PFSK-1 (cell line): Measurements from ENCODE around the gene GTPBP3.

ENCODE experiments used
- FOXP2 ChIP-seq: optimal IDR thresholded peaks from 2 replicates; pipeline ENCODE3; 2011; ENCODE audit warnings: borderline replicate concordance, control low read depth, inconsistent platforms; ENCODE audit not compliant: insufficient read depth; ENCODE audit errors: extremely low read length, extremely low read depth
- POLR2AphosphoS5 ChIP-seq: IDR thresholded peaks from 2 replicates; pipeline ENCODE4 v1.6.1; 2012; ENCODE audit warnings: low read depth, mild to moderate bottlenecking, control low read depth, low read length, moderate library complexity
- SIN3A ChIP-seq: IDR thresholded peaks from 2 replicates; pipeline ENCODE4 v1.6.1; 2012; ENCODE audit warnings: mild to moderate bottlenecking, low read length, moderate library complexity, borderline replicate concordance; ENCODE audit not compliant: insufficient read depth
- TAF1 ChIP-seq: IDR thresholded peaks from 2 replicates; pipeline ENCODE4 v1.6.1; 2012; ENCODE audit warnings: low read length, control low read depth, borderline replicate concordance; ENCODE audit not compliant: insufficient read depth
- TF ChIP-seq, protein P1 (sequence below), 2 experiments: IDR thresholded peaks; 2 replicates each; pipeline versions ENCODE4 v1.6.1 to v1.8.0; 2011 to 2012; ENCODE audit warnings: low read depth in 2 of 2, low read length in 2 of 2, control low read depth in 1 of 2, inconsistent platforms in 1 of 2, mild to moderate bottlenecking in 1 of 2, moderate library complexity in 1 of 2; ENCODE audit not compliant: insufficient read depth in 1 of 2

GTPBP3 gene

DNA sequence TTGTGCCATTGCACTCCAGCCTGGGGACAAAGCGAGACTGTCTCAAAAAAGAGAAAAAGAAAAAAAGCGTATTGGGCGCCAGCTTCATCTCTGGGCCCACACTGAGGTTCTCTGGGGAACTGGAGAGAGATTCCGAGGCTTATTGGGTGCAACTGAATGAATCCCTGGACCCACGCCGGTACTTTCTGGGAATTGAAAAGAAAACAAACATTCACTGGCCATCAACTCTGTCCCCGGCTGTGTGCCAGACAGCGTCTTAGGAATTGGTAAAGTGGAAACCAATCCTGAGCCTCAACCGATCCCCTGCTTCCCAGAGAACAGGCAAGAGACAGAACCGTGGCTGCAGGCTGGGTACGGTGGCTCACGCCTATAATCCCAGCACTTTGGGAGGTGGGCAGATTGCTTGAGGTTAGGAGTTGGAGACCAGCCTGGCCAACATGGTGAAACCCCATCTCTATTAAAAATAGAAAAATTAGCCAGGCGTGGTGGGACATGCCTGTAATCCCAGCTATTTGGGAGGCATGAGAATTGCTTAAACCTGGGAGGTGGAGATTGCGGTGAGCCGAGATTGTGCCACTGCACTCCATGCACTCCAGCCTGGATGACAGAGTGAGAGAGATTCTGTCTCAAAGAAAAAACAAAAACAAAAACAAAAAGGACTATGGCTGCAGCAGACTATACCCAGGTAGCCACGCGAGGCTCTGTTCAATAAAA is 11.3 kb upstream of the GTPBP3 start:
- TF ChIP-seq, protein P1, sequence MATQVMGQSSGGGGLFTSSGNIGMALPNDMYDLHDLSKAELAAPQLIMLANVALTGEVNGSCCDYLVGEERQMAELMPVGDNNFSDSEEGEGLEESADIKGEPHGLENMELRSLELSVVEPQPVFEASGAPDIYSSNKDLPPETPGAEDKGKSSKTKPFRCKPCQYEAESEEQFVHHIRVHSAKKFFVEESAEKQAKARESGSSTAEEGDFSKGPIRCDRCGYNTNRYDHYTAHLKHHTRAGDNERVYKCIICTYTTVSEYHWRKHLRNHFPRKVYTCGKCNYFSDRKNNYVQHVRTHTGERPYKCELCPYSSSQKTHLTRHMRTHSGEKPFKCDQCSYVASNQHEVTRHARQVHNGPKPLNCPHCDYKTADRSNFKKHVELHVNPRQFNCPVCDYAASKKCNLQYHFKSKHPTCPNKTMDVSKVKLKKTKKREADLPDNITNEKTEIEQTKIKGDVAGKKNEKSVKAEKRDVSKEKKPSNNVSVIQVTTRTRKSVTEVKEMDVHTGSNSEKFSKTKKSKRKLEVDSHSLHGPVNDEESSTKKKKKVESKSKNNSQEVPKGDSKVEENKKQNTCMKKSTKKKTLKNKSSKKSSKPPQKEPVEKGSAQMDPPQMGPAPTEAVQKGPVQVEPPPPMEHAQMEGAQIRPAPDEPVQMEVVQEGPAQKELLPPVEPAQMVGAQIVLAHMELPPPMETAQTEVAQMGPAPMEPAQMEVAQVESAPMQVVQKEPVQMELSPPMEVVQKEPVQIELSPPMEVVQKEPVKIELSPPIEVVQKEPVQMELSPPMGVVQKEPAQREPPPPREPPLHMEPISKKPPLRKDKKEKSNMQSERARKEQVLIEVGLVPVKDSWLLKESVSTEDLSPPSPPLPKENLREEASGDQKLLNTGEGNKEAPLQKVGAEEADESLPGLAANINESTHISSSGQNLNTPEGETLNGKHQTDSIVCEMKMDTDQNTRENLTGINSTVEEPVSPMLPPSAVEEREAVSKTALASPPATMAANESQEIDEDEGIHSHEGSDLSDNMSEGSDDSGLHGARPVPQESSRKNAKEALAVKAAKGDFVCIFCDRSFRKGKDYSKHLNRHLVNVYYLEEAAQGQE (IDR thresholded peaks at IDR 0.05; ENCODE audit: insufficient read depth in 1 of 2, low read depth in 2 of 2, low read length in 2 of 2): no peak
- TF ChIP-seq FOXP2: no peak
- no peak for TF ChIP-seq SIN3A
- no peak for TF ChIP-seq POLR2AphosphoS5
- TF ChIP-seq TAF1: no peak

- TF ChIP-seq, protein P1 (IDR thresholded peaks at IDR 0.05; ENCODE audit: insufficient read depth in 1 of 2, low read depth in 2 of 2, low read length in 2 of 2): no peak
Measured at GRCh38 chr19:17326595-17326966, 10.8 kb upstream of the GTPBP3 start.

DNA sequence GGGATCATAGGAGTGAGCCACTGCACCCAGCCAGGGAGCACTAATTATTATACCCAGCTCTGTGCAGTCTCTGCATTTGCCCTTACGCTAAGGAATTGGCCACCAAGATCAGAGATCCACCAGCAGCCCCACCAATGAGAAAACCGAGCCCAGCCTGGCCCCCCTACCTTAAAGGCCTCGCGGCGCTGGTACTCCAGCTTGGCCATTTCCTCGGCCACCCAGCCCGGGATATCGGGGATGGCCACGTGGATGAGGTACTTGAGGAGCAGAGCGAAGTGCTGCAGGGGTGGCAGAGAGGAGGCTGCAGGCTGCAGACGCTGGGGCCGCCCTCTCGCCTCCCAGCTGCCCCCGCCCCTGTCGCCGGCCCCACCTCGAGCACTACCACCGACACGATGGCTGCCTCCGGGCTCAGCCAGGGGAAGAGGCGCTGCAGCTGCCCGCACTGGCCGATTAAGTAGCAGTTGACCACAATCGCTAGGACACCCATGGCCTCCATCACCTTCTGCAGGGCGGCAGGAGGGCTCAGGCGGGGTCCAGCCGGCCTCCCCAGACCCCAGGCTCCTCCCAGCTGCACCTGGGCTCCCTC is 10.2 kb upstream of the GTPBP3 start:
- no peak for TF ChIP-seq POLR2AphosphoS5
- TF ChIP-seq FOXP2: no peak
- no peak for TF ChIP-seq TAF1
- TF ChIP-seq SIN3A: no peak
- TF ChIP-seq, protein P1 (IDR thresholded peaks at IDR 0.05; ENCODE audit: insufficient read depth in 1 of 2, low read depth in 2 of 2, low read length in 2 of 2): no peak

DNA sequence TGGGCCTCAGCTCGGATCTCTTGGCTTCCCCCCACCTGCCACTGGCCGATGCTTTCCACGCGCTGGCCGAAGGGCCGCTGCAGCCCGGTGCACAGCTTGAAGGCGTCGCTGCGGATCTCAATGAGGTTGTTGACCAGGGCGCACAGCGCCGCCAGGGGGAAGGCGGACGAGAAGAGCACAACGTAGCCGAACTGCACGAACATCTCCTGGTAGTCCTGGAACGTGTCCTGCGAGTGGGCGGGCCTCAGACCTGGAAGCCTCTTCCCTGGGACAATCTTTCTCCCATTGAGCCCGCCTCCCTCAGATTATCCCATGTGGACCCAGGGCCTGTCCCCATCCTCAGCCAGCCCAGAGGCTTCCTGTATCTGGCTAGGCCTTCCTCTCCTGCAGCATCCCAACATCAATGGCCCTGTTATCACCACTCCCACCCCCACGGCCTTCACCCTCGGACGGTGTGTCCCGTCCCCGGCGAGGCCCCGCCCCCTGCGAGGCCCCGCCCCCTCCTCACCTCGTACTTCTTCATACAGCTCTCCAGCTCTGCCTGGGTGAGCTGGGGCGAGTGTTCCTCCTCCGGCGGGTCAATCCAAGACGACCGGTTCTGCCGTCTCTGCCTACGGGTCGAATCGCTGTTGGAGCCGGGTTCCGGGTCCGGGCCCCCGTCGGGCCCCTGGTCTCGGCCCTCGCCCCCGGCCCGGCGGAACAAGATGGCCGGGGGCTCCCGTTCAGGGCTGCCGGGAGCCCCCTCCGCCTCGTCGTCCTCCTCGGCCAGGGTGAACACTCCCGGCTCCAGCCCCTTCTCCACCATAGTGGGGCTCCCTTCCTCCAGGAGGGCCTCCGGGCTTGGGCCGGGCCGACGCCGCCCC is 9.5 kb upstream of the GTPBP3 start:
- TF ChIP-seq TAF1: no peak
- TF ChIP-seq SIN3A: no peak
- TF ChIP-seq FOXP2: no peak
- TF ChIP-seq, protein P1 (IDR thresholded peaks at IDR 0.05; ENCODE audit: insufficient read depth in 1 of 2, low read depth in 2 of 2, low read length in 2 of 2): no peak
